Cardiac fibroblast (primary cell): ENCODE data around the gene ATXN7L1.

Source experiments
- DNase-seq, 2 donors: peaks; one replicate each; pipeline versions ENCODE4 v3.0.0 to v3.0.0-alpha.2; 2010; ENCODE audit warnings: low read depth in 2 of 2
- H3K4me3 ChIP-seq, 2 donors: replicated peaks in 1 of 2; 1 replicate in 1 of 2; 2 replicates in 1 of 2; pipeline ENCODE4 v1.5.1; 2011; ENCODE audit warnings: low read depth in 2 of 2, low read length in 2 of 2, mild to moderate bottlenecking in 2 of 2, moderate library complexity in 1 of 2
- TF ChIP-seq, protein P1 (sequence below): IDR thresholded peaks from one replicate; pipeline ENCODE4 v1.5.1; 2011; ENCODE audit warnings: low read depth, mild to moderate bottlenecking, low read length, inconsistent platforms

ATXN7L1 gene

DNA sequence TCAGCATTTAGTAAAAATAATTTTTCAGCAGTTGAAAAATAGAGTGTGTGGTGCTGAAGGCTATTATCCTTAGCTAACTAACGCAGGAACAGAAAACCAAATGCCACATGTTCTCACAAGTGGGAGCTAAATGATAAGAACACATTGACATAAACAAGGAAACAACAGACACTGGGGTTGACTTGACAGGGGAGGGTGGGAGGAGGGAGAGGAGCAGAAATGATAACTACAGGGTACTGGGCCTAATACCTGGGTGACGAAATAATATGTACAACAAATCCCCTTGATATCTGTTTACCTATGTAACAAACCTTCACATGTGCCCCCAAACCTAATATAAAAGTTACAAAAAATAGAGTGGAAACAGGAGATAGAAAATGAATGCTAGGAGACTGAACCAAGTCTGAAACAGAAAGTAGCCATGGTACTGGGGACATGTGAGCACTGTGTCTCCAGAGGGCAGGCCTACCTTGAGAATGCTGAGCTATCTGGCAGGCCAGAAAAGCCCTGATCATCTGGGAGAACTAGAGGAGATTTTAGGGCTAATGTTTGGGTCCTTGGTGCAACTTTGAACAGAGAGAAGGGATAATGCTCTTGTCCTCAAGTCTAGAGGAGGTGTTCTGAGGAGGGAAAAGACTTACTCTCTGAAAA is 290.4 kb downstream of the ATXN7L1 start:
- TF ChIP-seq, protein P1, sequence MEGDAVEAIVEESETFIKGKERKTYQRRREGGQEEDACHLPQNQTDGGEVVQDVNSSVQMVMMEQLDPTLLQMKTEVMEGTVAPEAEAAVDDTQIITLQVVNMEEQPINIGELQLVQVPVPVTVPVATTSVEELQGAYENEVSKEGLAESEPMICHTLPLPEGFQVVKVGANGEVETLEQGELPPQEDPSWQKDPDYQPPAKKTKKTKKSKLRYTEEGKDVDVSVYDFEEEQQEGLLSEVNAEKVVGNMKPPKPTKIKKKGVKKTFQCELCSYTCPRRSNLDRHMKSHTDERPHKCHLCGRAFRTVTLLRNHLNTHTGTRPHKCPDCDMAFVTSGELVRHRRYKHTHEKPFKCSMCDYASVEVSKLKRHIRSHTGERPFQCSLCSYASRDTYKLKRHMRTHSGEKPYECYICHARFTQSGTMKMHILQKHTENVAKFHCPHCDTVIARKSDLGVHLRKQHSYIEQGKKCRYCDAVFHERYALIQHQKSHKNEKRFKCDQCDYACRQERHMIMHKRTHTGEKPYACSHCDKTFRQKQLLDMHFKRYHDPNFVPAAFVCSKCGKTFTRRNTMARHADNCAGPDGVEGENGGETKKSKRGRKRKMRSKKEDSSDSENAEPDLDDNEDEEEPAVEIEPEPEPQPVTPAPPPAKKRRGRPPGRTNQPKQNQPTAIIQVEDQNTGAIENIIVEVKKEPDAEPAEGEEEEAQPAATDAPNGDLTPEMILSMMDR, result no peak
- DNase-seq, result no peak
- no peak overlapping the region for H3K4me3 ChIP-seq

DNA sequence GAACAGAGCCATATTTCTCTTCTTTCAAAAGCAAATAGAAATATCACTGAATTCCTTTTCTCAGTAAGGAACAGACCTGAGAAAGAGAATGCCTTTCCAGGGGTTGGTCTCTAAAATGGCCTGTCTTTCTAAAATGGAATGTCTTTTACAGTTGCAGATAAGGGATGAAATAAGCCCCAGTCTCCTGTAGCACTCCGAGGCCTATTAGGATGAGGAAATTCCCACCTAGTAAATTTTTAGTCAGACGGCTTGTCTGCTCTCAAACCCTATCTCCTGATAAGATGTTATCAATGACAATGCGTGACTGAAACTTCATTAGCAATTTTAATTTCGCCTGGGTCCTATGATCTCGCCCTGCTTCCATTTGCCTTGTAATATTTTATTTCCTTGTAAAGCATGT is 292.2 kb downstream of the ATXN7L1 start:
- TF ChIP-seq, protein P1, result no peak
- H3K4me3 ChIP-seq, result no peak overlapping the region
- DNase-seq, result no peak

DNA sequence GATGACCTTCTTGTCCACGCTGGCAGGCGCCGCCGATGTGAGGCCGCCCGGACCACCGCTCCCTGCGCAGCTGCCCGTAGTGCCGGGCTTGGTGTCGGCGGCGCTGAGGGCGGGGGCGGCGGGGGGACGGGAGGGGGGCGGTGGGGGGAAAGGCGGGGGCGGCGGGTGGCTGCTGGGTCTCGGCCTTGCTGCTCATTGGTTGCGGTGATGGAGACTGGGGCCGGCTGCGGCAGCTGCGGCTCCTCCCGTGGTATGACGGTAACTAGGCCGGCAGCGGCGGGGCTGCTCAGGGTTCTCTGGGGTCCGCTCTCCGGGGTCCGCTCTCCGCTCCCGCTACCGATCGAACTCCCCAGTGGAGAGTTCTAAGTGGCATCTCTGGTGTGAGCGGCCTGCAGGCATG is 293.3 kb downstream of the ATXN7L1 start:
- TF ChIP-seq, protein P1, result no peak
- H3K4me3 ChIP-seq, result no peak overlapping the region
- DNase-seq, result no peak

GRCh38 chr7:105581066-105581811 is 295.2 kb downstream of the ATXN7L1 start, which contains the start of gene EFCAB10:
EFCAB10 (minus strand) TSS chr7:105581493; CDS start chr7:105581463, 30 bp downstream.
- DNase-seq, result peak; percentile 48 to 49

DNA sequence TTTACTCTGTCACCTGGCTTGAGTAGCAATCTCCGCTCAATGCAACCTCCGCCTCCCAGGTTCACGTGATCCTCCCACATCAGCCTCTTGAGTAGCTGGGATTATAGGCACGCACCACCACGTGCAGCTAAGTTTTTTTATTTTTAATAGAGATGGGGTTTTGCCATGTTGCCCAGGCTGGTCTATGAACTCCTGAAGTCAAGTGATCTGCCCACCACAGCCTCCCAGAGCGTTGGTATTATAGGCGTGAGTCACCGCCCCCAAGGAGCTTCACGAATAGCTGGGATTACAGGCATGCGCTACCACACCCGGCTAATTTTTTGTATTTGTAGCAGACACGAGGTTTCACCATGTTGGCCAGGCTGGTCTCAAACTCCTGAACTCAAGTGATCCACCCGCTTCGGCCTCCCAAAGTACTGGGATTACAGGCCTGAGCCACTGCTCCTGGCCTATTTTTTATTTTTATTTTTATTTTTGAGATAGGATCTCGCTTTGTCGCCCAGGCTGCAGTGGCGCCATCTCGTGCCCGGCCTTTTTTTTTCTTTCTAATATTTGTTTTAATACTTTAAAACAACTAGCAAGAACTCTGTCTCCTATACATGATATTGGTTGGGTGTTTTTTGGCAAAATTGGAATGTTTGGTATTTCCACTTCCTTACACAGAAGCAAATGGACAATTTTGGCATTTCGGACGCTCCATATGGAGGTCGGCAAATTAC is 296.2 kb downstream of the ATXN7L1 start:
- H3K4me3 ChIP-seq, result no peak overlapping the region
- TF ChIP-seq, protein P1, result no peak
- DNase-seq, result no peak

More at GRCh38 chr7:105581066-105581811, 295.2 kb downstream of the ATXN7L1 start, which contains the start of gene EFCAB10:
- TF ChIP-seq, protein P1, result no peak
- H3K4me3 ChIP-seq, result peak within 1 kb of the TSS; percentile 35 to 49

- DNase-seq, result peak; percentile 5 to 22
- TF ChIP-seq, protein P1, result no peak
Observed at GRCh38 chr7:105578496-105578895, 297.9 kb downstream of the ATXN7L1 start.

More at GRCh38 chr7:105578496-105578895, 297.9 kb downstream of the ATXN7L1 start:
- no peak overlapping the region for H3K4me3 ChIP-seq
